Fibroblast of the conjunctiva (primary cell): Measurements from ENCODE around the gene MARCHF9.
"Not testable (repeated sequence)": the region's sequence is repeated elsewhere in the genome, so short reads cannot be mapped to it uniquely, and the experiment has no call there.

Source experiments
- DNase-seq: peaks from one replicate; pipeline ENCODE4 v3.0.0-alpha.2; 2010; ENCODE audit warnings: low read depth

MARCHF9 gene, protein sequence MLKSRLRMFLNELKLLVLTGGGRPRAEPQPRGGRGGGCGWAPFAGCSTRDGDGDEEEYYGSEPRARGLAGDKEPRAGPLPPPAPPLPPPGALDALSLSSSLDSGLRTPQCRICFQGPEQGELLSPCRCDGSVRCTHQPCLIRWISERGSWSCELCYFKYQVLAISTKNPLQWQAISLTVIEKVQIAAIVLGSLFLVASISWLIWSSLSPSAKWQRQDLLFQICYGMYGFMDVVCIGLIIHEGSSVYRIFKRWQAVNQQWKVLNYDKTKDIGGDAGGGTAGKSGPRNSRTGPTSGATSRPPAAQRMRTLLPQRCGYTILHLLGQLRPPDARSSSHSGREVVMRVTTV

GRCh38 chr12:57754411-57755193 is at the start of gene MARCHF9:
TSS of gene MARCHF9 (plus strand) at chr12:57755103. CDS start at chr12:57755529, 426 bp downstream.
- DNase-seq = no peak

GRCh38 chr12:57707250-57707649 is 47.7 kb upstream of the MARCHF9 start:
- DNase-seq = no peak

GRCh38 chr12:57708296-57708695 is 46.6 kb upstream of the MARCHF9 start:
- DNase-seq = no peak

DNA sequence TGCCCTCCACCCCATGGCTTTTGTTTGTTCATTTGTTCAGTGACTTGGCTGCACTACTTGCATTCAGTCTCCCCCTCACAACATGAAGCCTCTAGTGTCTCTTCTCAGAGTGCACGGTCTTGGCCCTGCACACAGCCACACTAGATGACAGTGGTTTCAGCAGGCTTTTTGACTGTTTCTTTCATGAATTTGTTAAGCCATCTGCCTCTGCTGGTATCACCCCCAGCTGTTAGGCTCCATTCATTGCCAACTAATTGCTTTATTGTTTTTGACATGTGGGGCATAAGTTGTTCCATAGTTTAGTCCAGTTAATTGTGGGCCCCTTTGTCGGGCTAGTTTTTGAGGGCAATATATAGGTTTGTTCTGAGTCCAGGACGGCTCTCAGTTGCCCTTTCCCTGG is 42.2 kb upstream of the MARCHF9 start:
- DNase-seq = no peak

GRCh38 chr12:57713209-57713608 is 41.7 kb upstream of the MARCHF9 start:
- no peak for DNase-seq

- DNase-seq = not testable (repeated sequence)
Observed at GRCh38 chr12:57715036-57715748, 39.7 kb upstream of the MARCHF9 start.

DNA sequence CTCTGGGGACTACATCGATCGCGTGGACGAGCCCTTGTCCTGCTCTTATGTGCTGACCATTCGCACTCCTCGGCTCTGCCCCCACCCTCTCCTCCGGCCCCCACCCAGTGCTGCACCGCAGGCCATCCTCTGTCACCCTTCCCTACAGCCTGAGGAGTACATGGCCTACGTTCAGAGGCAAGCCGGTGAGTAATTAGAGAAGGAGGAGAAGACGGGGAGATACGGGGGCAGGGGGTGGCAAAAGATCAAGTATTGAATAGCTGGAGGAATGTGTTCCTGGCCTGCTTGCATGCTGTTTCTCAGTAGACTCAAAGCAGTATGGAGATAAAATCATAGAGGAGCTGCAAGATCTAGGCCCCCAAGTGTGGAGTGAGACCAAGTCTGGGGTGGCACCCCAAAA is 39.1 kb upstream of the MARCHF9 start:
- no peak for DNase-seq

GRCh38 chr12:57716305-57716704 is 38.6 kb upstream of the MARCHF9 start:
- no peak for DNase-seq

DNA sequence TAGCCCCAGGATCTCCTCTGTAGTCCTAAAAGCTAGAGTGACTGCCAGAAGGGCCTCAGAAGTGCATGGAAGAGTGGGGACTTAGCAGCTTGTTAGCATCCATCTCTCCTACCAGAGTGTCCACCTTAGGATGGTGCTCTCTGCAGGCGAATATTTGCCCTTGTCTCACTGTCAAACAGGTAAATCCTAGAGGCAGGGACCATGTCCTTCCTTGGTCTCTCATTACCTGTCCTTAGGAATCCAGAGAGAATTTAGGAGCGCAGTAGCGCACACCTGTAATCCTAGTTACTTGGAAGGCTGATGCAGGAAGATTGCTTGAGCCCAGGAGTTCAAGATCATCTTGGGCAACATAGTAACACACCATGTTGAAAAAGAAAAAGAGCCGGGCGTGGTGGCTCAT is 37.8 kb upstream of the MARCHF9 start:
- no peak for DNase-seq

GRCh38 chr12:57717846-57718640 is 36.9 kb upstream of the MARCHF9 start:
- no peak for DNase-seq

GRCh38 chr12:57718641-57719528 is 36.0 kb upstream of the MARCHF9 start:
- DNase-seq = no peak

- DNase-seq = no peak
Observed at GRCh38 chr12:57719777-57720605, 34.9 kb upstream of the MARCHF9 start.

DNA sequence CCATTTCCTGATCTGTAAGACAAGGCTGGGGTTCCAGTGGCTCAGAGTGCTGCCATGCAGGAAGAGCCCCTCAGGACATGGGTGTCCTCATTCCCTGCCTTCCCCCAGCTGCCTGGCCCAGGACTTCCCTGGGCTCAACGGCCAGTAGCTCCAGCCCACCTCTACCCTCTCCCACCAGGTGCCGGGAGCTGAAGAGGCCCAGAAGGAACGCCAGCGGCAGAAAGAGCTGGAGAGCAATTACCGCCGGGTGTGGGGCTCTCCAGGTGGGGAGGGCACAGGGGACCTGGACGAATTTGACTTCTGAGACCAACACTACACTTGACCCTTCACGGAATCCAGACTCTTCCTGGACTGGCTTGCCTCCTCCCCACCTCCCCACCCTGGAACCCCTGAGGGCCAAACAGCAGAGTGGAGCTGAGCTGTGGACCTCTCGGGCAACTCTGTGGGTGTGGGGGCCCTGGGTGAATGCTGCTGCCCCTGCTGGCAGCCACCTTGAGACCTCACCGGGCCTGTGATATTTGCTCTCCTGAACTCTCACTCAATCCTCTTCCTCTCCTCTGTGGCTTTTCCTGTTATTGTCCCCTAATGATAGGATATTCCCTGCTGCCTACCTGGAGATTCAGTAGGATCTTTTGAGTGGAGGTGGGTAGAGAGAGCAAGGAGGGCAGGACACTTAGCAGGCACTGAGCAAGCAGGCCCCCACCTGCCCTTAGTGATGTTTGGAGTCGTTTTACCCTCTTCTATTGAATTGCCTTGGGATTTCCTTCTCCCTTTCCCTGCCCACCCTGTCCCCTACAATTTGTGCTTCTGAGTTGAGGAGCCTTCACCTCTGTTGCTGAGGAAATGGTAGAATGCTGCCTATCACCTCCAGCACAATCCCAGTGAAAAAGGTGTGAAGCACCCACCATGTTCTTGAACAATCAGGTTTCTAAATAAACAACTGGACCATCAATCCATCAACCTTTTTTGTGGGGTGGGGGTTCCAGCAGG is 34.0 kb upstream of the MARCHF9 start:
- DNase-seq = no peak

DNA sequence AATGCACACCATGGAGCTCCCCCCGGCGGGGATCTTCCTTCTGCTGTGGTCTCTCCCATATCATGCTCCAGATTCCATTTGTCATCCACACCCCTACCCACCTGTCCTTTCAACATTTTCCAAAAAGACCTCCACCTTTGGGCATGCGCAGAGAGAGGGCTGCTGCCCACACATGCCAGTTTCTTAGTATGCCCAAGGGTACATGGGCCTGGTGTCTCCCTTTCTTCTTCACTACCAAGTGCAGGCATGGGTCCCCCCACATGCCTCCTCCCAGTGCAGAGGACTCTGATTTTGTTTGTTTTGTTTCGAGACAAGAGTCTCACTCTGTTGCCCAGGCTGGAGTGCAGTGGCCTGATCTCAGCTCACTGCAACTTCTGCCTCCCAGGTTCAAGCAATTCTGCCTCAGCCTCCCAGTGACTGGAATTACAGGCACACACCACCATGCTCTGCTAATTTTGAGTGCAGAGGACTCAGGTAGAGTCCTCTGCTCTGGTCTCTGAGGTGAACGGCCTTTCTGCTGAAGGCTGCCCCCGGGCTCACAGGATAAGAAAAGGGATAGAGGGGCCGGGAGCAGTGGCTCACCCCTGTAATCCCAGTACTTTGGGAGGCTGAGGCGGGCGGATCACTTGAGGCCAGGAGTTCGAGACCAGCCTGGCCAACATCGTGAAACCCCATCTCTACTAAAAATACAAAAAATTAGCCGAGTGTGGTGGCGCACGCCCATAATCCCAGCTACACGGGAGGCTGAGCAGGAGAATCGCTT is 32.9 kb upstream of the MARCHF9 start:
- not testable (repeated sequence) for DNase-seq

- DNase-seq = no peak
Observed at GRCh38 chr12:57722716-57723629, 31.9 kb upstream of the MARCHF9 start.

- DNase-seq = no peak
Observed at GRCh38 chr12:57723630-57723962, 31.3 kb upstream of the MARCHF9 start.
